ENCODE measurements around the gene FAM13A. TPM values are rescaled to one million over a fixed set of nuclear protein-coding genes. Genes with fewer than 3 reads are reported as not detected.

The FAM13A gene
- total and polyA plus RNA-seq, 2 of the 4 experiments (the other 2 are of a cell fraction) = 13.1 to 22.0 TPM

DNA sequence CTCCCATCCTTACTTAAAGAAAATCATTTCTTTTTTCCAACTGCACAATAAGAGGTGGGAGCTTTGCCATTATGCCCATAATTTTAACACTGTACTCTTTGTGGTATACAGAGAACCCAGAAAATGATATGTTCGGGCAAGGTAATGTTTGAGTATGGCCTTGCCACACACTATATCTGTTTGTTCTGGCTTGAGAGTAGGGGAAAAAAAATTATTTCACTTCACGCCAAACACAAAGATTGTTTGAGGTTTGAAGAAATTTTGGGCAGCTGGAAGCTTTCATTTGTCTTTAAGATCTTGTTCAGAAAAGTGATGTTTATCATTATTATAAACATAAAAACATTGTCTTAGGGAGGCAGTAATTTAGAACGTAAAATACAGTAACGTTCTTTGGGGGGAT lies 244.0 kb downstream of the FAM13A start:
- no TSS peak for BruUV-seq (replicated peaks)

More for the DNA sequence above, 244.0 kb downstream of the FAM13A start:
- H3K27ac ChIP-seq (ENCODE audit: insufficient read depth, low read length) = no peak overlapping the region
- H3K4me3 ChIP-seq (ENCODE audit: insufficient read depth, low read depth, low read length) = no peak overlapping the region
- H3K27me3 ChIP-seq (ENCODE audit: control insufficient read depth, insufficient read depth, low read length) = no peaks in the 10 kb centered on the region
- H2BK120ac ChIP-seq (ENCODE audit: low read depth, low read length) = no peak overlapping the region
- WGBS, 2 experiments (ENCODE audit: extremely low coverage in 2 of 2, insufficient read length in 1 of 2) = no CpG with 5 or more reads among the region's 4 CpGs
- H3K9me1 ChIP-seq (ENCODE audit: insufficient read depth, low read length) = no peaks in the 10 kb centered on the region
- 0 out of 2 replicates have a peak, but pooled peaks cover 1% of the 10 kb centered on the region for H3K36me3 ChIP-seq (ENCODE audit: control insufficient read depth, insufficient read depth, low read length)
- H4K5ac ChIP-seq (ENCODE audit: low read depth, low read length) = no peak overlapping the region
- H4K20me1 ChIP-seq (ENCODE audit: insufficient read depth, low read length) = no peaks in the 10 kb centered on the region
- ChIA-PET POLR2A (ENCODE audit: unreplicated experiment) (no interaction called here), CTCF (no interaction called here)
- no peak for DNase-seq
- ATAC-seq (ENCODE audit: low read depth) = no peak
- no peak overlapping the region for H3K18ac ChIP-seq (ENCODE audit: low read depth, low read length)
- H2BK15ac ChIP-seq (ENCODE audit: low read depth, low read length) = no peak overlapping the region
- H3K56ac ChIP-seq (ENCODE audit: extremely low read depth, insufficient read depth, low read length) = no peak overlapping the region
- intact Hi-C loops (cut with micrococcal nuclease) = no loop called here
- dilution Hi-C loops (cut with HindIII; ENCODE audit: low sequenced_read_pairs, unreplicated experiment) = no loop called here
- H2BK20ac ChIP-seq (ENCODE audit: low read depth, low read length) = no peak overlapping the region
- H4K91ac ChIP-seq (ENCODE audit: insufficient read depth, low read depth, low read length) = no peak overlapping the region
- H2AK5ac ChIP-seq (ENCODE audit: low read depth, low read length) = no peak overlapping the region
- H3K4me1 ChIP-seq (ENCODE audit: control insufficient read depth, insufficient read depth, low read length) = no peaks in the 10 kb centered on the region
- no peak overlapping the region for H3K4ac ChIP-seq (ENCODE audit: low read depth, low read length)
- no peak overlapping the region for H4K8ac ChIP-seq (ENCODE audit: low read depth in 2 of 2, low read length in 2 of 2)
- no peak overlapping the region for H3K9ac ChIP-seq (ENCODE audit: low read depth, low read length)
- H3K23ac ChIP-seq (ENCODE audit: low read depth, low read length) = no peak overlapping the region
- no peak overlapping the region for H2BK5ac ChIP-seq (ENCODE audit: low read depth, low read length, poor library complexity, severe bottlenecking)
- peaks cover 21 to 27% of the 10 kb centered on the region in 2 experiments for H3K79me1 ChIP-seq (ENCODE audit: low read depth in 1 of 2, low read length in 2 of 2)
- no peaks in the 10 kb centered on the region for H3K9me3 ChIP-seq (ENCODE audit: control insufficient read depth, insufficient read depth, low read length)
- no peak overlapping the region for H3K4me2 ChIP-seq (ENCODE audit: low read depth, low read length)
- TF ChIP-seq, protein P1, sequence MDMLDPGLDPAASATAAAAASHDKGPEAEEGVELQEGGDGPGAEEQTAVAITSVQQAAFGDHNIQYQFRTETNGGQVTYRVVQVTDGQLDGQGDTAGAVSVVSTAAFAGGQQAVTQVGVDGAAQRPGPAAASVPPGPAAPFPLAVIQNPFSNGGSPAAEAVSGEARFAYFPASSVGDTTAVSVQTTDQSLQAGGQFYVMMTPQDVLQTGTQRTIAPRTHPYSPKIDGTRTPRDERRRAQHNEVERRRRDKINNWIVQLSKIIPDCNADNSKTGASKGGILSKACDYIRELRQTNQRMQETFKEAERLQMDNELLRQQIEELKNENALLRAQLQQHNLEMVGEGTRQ (IDR thresholded peaks at IDR 0.05; ENCODE audit: low read depth, low read length) = no peak
- TF ChIP-seq CHD1 (IDR thresholded peaks at IDR 0.05; ENCODE audit: low read depth, low read length) = no peak
- no peak for TF ChIP-seq NFE2L2 (IDR thresholded peaks at IDR 0.05; ENCODE audit: low read depth, low read length)
- TF ChIP-seq, protein P2, sequence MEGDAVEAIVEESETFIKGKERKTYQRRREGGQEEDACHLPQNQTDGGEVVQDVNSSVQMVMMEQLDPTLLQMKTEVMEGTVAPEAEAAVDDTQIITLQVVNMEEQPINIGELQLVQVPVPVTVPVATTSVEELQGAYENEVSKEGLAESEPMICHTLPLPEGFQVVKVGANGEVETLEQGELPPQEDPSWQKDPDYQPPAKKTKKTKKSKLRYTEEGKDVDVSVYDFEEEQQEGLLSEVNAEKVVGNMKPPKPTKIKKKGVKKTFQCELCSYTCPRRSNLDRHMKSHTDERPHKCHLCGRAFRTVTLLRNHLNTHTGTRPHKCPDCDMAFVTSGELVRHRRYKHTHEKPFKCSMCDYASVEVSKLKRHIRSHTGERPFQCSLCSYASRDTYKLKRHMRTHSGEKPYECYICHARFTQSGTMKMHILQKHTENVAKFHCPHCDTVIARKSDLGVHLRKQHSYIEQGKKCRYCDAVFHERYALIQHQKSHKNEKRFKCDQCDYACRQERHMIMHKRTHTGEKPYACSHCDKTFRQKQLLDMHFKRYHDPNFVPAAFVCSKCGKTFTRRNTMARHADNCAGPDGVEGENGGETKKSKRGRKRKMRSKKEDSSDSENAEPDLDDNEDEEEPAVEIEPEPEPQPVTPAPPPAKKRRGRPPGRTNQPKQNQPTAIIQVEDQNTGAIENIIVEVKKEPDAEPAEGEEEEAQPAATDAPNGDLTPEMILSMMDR (conservative IDR thresholded peaks at IDR 0.05; ENCODE audit: low read depth, low read length) = no peak
- no peak for TF ChIP-seq MAZ (IDR thresholded peaks at IDR 0.05; ENCODE audit: borderline replicate concordance, low read depth, low read length)
- no peak for TF ChIP-seq RAD21 (IDR thresholded peaks at IDR 0.05; ENCODE audit: low read length)
- no peak for TF ChIP-seq POLR2A (IDR thresholded peaks at IDR 0.05; ENCODE audit: low read depth, low read length)
- in situ Hi-C loops (cut with MboI; ENCODE audit: low sequenced_read_pairs) = loop anchor here (25.0 kb wide), 1 partner anchor 276 kb away; no protein-coding TSS in a partner anchor
- no peak overlapping the region for H2AK9ac ChIP-seq (replicated peaks; ENCODE audit: low read depth, low read length, poor library complexity)
- H2AFZ ChIP-seq (replicated peaks; ENCODE audit: low read length, poor library complexity) = no peak overlapping the region
- H3K14ac ChIP-seq (replicated peaks; ENCODE audit: low read depth, low read length) = no peak overlapping the region

Data from IMR-90 (cell line).